ENCODE data around the gene GALNT18.

GALNT18 gene

DNA sequence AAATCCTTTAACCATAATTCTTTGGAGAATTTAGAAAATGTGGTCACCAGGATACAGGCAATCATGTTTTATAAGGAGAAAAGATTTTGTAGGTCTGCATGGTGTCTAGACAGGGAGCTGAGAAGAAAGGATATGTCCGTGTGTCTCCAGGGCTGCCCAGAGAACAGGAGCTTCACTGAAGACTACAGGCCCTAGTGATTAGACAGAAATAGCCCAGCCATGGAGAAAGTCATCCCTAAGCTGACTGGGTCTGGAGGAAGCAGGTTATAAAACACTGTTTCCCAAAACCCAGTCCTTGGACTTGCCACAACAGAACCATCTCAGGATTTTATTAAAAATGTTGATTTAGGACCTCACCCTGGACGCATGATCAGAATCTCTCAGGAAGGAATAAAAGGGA is 84.4 kb downstream of the GALNT18 start:
- no peak overlapping the region for H3K4me3 ChIP-seq (replicated peaks; ENCODE audit: insufficient read depth, low read length)
- TF ChIP-seq SPI1 (IDR thresholded peaks at IDR 0.05; ENCODE audit: borderline replicate concordance, low read depth) (no peak), GABPA (IDR thresholded peaks at IDR 0.05; ENCODE audit: low read depth) (no peak), POLR2AphosphoS5 (IDR thresholded peaks at IDR 0.05; ENCODE audit: low read depth) (no peak)
- TF ChIP-seq, protein P1, sequence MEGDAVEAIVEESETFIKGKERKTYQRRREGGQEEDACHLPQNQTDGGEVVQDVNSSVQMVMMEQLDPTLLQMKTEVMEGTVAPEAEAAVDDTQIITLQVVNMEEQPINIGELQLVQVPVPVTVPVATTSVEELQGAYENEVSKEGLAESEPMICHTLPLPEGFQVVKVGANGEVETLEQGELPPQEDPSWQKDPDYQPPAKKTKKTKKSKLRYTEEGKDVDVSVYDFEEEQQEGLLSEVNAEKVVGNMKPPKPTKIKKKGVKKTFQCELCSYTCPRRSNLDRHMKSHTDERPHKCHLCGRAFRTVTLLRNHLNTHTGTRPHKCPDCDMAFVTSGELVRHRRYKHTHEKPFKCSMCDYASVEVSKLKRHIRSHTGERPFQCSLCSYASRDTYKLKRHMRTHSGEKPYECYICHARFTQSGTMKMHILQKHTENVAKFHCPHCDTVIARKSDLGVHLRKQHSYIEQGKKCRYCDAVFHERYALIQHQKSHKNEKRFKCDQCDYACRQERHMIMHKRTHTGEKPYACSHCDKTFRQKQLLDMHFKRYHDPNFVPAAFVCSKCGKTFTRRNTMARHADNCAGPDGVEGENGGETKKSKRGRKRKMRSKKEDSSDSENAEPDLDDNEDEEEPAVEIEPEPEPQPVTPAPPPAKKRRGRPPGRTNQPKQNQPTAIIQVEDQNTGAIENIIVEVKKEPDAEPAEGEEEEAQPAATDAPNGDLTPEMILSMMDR (IDR thresholded peaks at IDR 0.05; ENCODE audit: insufficient read depth, low read length): no peak
- TF ChIP-seq, protein P2, sequence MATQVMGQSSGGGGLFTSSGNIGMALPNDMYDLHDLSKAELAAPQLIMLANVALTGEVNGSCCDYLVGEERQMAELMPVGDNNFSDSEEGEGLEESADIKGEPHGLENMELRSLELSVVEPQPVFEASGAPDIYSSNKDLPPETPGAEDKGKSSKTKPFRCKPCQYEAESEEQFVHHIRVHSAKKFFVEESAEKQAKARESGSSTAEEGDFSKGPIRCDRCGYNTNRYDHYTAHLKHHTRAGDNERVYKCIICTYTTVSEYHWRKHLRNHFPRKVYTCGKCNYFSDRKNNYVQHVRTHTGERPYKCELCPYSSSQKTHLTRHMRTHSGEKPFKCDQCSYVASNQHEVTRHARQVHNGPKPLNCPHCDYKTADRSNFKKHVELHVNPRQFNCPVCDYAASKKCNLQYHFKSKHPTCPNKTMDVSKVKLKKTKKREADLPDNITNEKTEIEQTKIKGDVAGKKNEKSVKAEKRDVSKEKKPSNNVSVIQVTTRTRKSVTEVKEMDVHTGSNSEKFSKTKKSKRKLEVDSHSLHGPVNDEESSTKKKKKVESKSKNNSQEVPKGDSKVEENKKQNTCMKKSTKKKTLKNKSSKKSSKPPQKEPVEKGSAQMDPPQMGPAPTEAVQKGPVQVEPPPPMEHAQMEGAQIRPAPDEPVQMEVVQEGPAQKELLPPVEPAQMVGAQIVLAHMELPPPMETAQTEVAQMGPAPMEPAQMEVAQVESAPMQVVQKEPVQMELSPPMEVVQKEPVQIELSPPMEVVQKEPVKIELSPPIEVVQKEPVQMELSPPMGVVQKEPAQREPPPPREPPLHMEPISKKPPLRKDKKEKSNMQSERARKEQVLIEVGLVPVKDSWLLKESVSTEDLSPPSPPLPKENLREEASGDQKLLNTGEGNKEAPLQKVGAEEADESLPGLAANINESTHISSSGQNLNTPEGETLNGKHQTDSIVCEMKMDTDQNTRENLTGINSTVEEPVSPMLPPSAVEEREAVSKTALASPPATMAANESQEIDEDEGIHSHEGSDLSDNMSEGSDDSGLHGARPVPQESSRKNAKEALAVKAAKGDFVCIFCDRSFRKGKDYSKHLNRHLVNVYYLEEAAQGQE (IDR thresholded peaks at IDR 0.05; ENCODE audit: insufficient replicate concordance, low read depth): no peak
- DNase-seq (ENCODE audit: low read depth in 1 of 2, low spot score in 1 of 2): no peak
- H3K27me3 ChIP-seq (ENCODE audit: insufficient read depth, poor library complexity, severe bottlenecking): no peaks in the 10 kb centered on the region
- no peak overlapping the region for H3K27ac ChIP-seq (replicated peaks)

DNA sequence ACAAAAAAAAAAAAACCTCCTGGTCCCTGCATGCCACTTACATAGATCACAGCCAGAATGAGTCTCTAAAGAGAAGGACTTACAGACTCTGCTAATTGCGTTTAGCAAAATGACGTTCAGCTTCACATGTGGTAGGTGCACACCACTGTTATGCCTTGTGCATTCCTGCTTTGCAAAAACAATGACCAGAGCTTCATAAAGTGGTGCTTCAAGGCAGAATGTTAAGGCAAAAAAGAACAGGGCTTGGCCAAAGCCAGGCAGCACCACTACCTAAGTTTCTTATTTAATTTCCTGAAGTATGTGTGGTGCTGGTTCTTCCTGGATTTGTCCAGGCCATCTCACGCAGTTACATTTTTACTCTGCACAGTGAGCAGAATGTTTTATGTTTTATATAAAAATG is 85.2 kb downstream of the GALNT18 start:
- TF ChIP-seq SPI1 (IDR thresholded peaks at IDR 0.05; ENCODE audit: borderline replicate concordance, low read depth) (no peak), POLR2AphosphoS5 (IDR thresholded peaks at IDR 0.05; ENCODE audit: low read depth) (no peak), GABPA (IDR thresholded peaks at IDR 0.05; ENCODE audit: low read depth) (no peak)
- TF ChIP-seq, protein P1 (IDR thresholded peaks at IDR 0.05; ENCODE audit: insufficient read depth, low read length): no peak
- TF ChIP-seq, protein P2 (IDR thresholded peaks at IDR 0.05; ENCODE audit: insufficient replicate concordance, low read depth): no peak
- Histone ChIP-seq H3K4me3 (replicated peaks; ENCODE audit: insufficient read depth, low read length) (no peak overlapping the region), H3K27ac (replicated peaks) (no peak overlapping the region), H3K27me3 (ENCODE audit: insufficient read depth, poor library complexity, severe bottlenecking) (no peaks in the 10 kb centered on the region)
- DNase-seq (ENCODE audit: low read depth in 1 of 2, low spot score in 1 of 2): no peak

DNA sequence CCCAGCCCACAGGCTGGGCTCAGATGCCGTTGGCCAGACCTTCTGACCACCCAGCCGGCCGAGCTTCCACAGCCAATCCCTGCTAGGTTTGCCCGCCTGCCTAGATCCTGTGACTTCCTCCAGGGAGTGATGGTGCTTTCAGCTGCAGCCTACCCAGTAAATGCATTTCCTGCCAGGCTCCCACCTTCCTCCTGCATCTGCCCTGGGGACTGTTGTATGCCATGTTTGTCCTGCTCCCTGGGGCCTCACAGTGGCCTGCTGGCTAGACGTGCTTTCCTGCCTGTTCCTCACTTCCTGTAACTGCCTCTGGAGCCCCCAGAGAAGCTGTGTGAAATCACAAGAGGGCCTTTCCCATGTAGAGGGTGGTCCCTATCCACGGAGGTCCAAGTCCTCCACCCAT is 86.2 kb downstream of the GALNT18 start:
- no peak for TF ChIP-seq SPI1 (IDR thresholded peaks at IDR 0.05; ENCODE audit: borderline replicate concordance, low read depth)
- TF ChIP-seq, protein P2 (IDR thresholded peaks at IDR 0.05; ENCODE audit: insufficient replicate concordance, low read depth): no peak
- no peak for TF ChIP-seq GABPA (IDR thresholded peaks at IDR 0.05; ENCODE audit: low read depth)
- TF ChIP-seq, protein P1 (IDR thresholded peaks at IDR 0.05; ENCODE audit: insufficient read depth, low read length): no peak
- TF ChIP-seq POLR2AphosphoS5 (IDR thresholded peaks at IDR 0.05; ENCODE audit: low read depth): no peak
- H3K4me3 ChIP-seq (replicated peaks; ENCODE audit: insufficient read depth, low read length): no peak overlapping the region
- no peak for DNase-seq (ENCODE audit: low read depth in 1 of 2, low spot score in 1 of 2)
- H3K27ac ChIP-seq (replicated peaks): no peak overlapping the region
- no peaks in the 10 kb centered on the region for H3K27me3 ChIP-seq (ENCODE audit: insufficient read depth, poor library complexity, severe bottlenecking)
